PC-3 (cell line): ENCODE measurements around the gene SLC35F3. TPM values are rescaled to one million over a fixed set of nuclear protein-coding genes. Genes with fewer than 3 reads are reported as not detected.
A peak's percentile ranks its signal among the peaks of the same experiment; 100 is the strongest.

Experiments
- ATAC-seq: fragments of 200-7000 bp; cut with Tn5 transposase; 2 replicates; pipeline ENCODE4 v1.9.1; 2020; ENCODE audit warnings: mild to moderate bottlenecking, moderate library complexity
- BruUV-seq: library from RNA; stranded (reverse); fragments of 400-500 nt; replicated peaks from 2 replicates; lab custom pipeline; 2021; lab: Mats Ljungman, UMichigan
- CTCF ChIA-PET: fragments of 300-600 bp; sonication (Branson Sonifier 250); formaldehyde crosslinking; loops from one replicate; lab custom pipeline; 2022; ENCODE audit warnings: antibody characterized with exemption; lab: Charles Lee
- POLR2A ChIA-PET: fragments of 300-600 bp; sonication (Branson Sonifier 250); formaldehyde crosslinking; loops from one replicate; lab custom pipeline; 2022; ENCODE audit warnings: antibody characterized with exemption; ENCODE audit not compliant: unreplicated experiment; lab: Charles Lee
- DNase-seq: peaks from one replicate; pipeline ENCODE4 v3.0.0-alpha.2; 2015
- H2AFZ ChIP-seq: fragments of 300-600 bp; sonication (generic); 2 replicates; pipeline ENCODE4 v1.6.0; 2016; ENCODE audit warnings: antibody characterized with exemption, low read length
- H3F3A ChIP-seq: fragments of 300-600 bp; sonication (generic); one replicate; pipeline ENCODE4 v1.6.0; 2017; ENCODE audit warnings: antibody characterized with exemption, low read length, control low read depth, mild to moderate bottlenecking; ENCODE audit not compliant: unreplicated experiment
- H3K27ac ChIP-seq: fragments of 300-600 bp; sonication (generic); 2 replicates; pipeline ENCODE4 v1.5.1; 2016; ENCODE audit warnings: mild to moderate bottlenecking, low read length
- H3K27me3 ChIP-seq: fragments of 300-600 bp; sonication (generic); 2 replicates; pipeline ENCODE4 v1.6.1; 2016; ENCODE audit warnings: low read length, mixed read lengths
- H3K36me3 ChIP-seq: fragments of 300-600 bp; sonication (generic); 2 replicates; pipeline ENCODE4 v1.6.1; 2016; ENCODE audit warnings: low read depth, mixed run types, low read length, mixed read lengths
- H3K4me1 ChIP-seq: fragments of 300-600 bp; sonication (generic); 2 replicates; pipeline ENCODE4 v1.5.1; 2016; ENCODE audit warnings: low read length; ENCODE audit not compliant: insufficient read depth
- H3K4me2 ChIP-seq: fragments of 300-600 bp; sonication (generic); 2 replicates; pipeline ENCODE4 v1.6.0; 2016; ENCODE audit warnings: low read length
- H3K4me3 ChIP-seq: fragments of 300-600 bp; sonication (generic); 2 replicates; pipeline ENCODE4 v1.5.1; 2016; ENCODE audit warnings: mild to moderate bottlenecking, low read length, mixed read lengths
- H3K79me2 ChIP-seq: fragments of 300-600 bp; sonication (generic); 2 replicates; pipeline ENCODE4 v1.6.1; 2017; ENCODE audit warnings: low read length, mixed read lengths
- H3K9ac ChIP-seq: fragments of 300-600 bp; sonication (generic); 2 replicates; pipeline ENCODE4 v1.6.0; 2016; ENCODE audit warnings: mild to moderate bottlenecking, low read length
- H3K9me2 ChIP-seq: fragments of 300-600 bp; sonication (generic); replicated peaks from 2 replicates; pipeline ENCODE4 v1.6.1; 2016; ENCODE audit warnings: mixed run types, low read length, mixed read lengths
- H3K9me3 ChIP-seq: fragments of 300-600 bp; sonication (generic); 2 replicates; pipeline ENCODE4 v1.6.1; 2016; ENCODE audit warnings: low read length, mixed read lengths
- H4K20me1 ChIP-seq: fragments of 300-600 bp; sonication (generic); 2 replicates; pipeline ENCODE4 v1.6.1; 2016; ENCODE audit warnings: low read length, mixed read lengths
- CTCF ChIP-seq: fragments of 300-600 bp; sonication (generic); conservative IDR thresholded peaks from 2 replicates; pipeline ENCODE4 v1.5.1; 2017; ENCODE audit warnings: antibody characterized with exemption, low read depth, mild to moderate bottlenecking, low read length
- EZH2 ChIP-seq: fragments of 300-600 bp; sonication (generic); IDR thresholded peaks from one replicate; pipeline ENCODE4 v1.6.1; 2017; ENCODE audit warnings: antibody characterized with exemption, mild to moderate bottlenecking, low read length; ENCODE audit not compliant: unreplicated experiment
- EZH2phosphoT487 ChIP-seq: fragments of 300-600 bp; sonication (generic); IDR thresholded peaks from 2 replicates; pipeline ENCODE4 v1.6.1; 2018; ENCODE audit warnings: mild to moderate bottlenecking, antibody characterized with exemption, low read length, borderline replicate concordance
- intact Hi-C: fragments of 100-400 bp; cut with micrococcal nuclease; formaldehyde crosslinking; loops from 2 replicates; pipeline ENCODE4 v1.9.0; 2023
- total RNA-seq: library from RNA; depleted of rRNA; stranded (reverse); fragments of >200 nt; gene quantifications from 2 replicates; pipeline ENCODE4 v1.2.3, GENCODE V29; 2014

The SLC35F3 gene
- total RNA-seq, 1 experiment from 2014 or later = 17.7 TPM

GRCh38 chr1:234186037-234186688 lies 281.7 kb downstream of the SLC35F3 start:
- Histone ChIP-seq H3K9ac (peak overlapping the region; percentile 36; the same call in 1 of the 2 replicates), H3K27me3 (no peaks in the 10 kb centered on the region), H3K4me3 (peak overlapping the region; percentile 9; the same call in 1 of the 2 replicates), H2AFZ (0 out of 2 replicates have a peak overlapping the region, but pooled peaks have one; percentile 8), H4K20me1 (no peaks in the 10 kb centered on the region), H3K79me2 (no peaks in the 10 kb centered on the region), H3K4me2 (peak overlapping the region; percentile 63), H3K9me2 (no peaks in the 10 kb centered on the region), H3F3A (no peaks in the 10 kb centered on the region), H3K36me3 (no peaks in the 10 kb centered on the region), H3K9me3 (no peaks in the 10 kb centered on the region), H3K27ac (peak overlapping the region; percentile 79), H3K4me1 (peaks cover 25% of the 10 kb centered on the region)
- peak; percentile 99 for DNase-seq
- POLR2A ChIA-PET = no interaction called here
- CTCF ChIA-PET = no interaction called here
- no TSS peak for BruUV-seq
- intact Hi-C loops = loop anchor here (1.0 to 2.0 kb wide), 2 partner anchors 21 to 31 kb away; no protein-coding TSS in a partner anchor
- no peak for TF ChIP-seq EZH2
- no peak for TF ChIP-seq CTCF
- TF ChIP-seq EZH2phosphoT487 = no peak
- ATAC-seq = peak; percentile 98

DNA sequence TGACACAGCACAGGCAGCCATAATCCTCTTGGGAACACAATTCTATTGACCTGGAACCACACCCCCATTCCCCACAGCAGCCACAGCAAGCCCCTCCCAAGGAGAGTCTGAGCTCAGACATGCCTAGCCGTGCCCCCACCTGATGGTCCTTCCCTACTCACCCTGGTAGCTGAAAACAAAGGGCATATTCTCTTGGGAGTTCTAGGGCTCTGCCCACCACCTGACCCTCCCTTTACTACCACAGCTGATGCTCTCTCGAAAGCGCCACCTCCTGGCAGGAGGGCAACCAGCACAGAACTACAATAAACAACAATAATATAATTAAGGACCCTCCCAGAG lies 283.9 kb downstream of the SLC35F3 start:
- POLR2A ChIA-PET = no interaction called here
- H3K4me2 ChIP-seq = no peak overlapping the region

More for the DNA sequence above, 283.9 kb downstream of the SLC35F3 start:
- Histone ChIP-seq H3K27ac (no peak overlapping the region), H3K36me3 (no peaks in the 10 kb centered on the region), H3F3A (no peaks in the 10 kb centered on the region), H3K4me3 (no peak overlapping the region), H2AFZ (no peak overlapping the region), H3K9me2 (no peaks in the 10 kb centered on the region), H3K9me3 (no peaks in the 10 kb centered on the region), H4K20me1 (no peaks in the 10 kb centered on the region), H3K4me1 (peaks cover 25% of the 10 kb centered on the region), H3K79me2 (no peaks in the 10 kb centered on the region), H3K27me3 (no peaks in the 10 kb centered on the region), H3K9ac (no peak overlapping the region)
- ATAC-seq (no peak), DNase-seq (peak; percentile 22)
- intact Hi-C loops = loop anchor here (2.0 kb wide), 1 partner anchor 74 kb away; no protein-coding TSS in a partner anchor
- CTCF ChIA-PET = no interaction called here
- TF ChIP-seq EZH2 = no peak
- peak; percentile 68 for TF ChIP-seq CTCF
- BruUV-seq = no TSS peak
